Lower lobe of right lung (tissue), 2 donors: ENCODE results near the gene NFYC. TPM values are rescaled to one million over a fixed set of nuclear protein-coding genes. Genes with fewer than 3 reads are reported as not detected.

Source experiments
- ATAC-seq, 2 donors: fragments of 200-7000 bp; cut with Tn5 transposase; one replicate each; pipeline ENCODE4 v1.9.1; 2020 to 2022; ENCODE audit warnings: mild to moderate bottlenecking in 2 of 2, moderate library complexity in 2 of 2
- DNase-seq: peaks from one replicate; pipeline ENCODE4 v3.0.0-alpha.2; 2020
- H3K27ac ChIP-seq: fragments of 200-600 bp; one replicate; pipeline ENCODE4 v1.8.0; 2022
- H3K27me3 ChIP-seq: fragments of 200-600 bp; one replicate; pipeline ENCODE4 v1.8.0; 2022; ENCODE audit warnings: low read depth
- H3K36me3 ChIP-seq: fragments of 200-600 bp; one replicate; pipeline ENCODE4 v1.8.0; 2022; ENCODE audit warnings: mild to moderate bottlenecking
- H3K4me1 ChIP-seq: fragments of 200-600 bp; one replicate; pipeline ENCODE4 v1.8.0; 2022
- H3K4me3 ChIP-seq: fragments of 200-600 bp; one replicate; pipeline ENCODE4 v1.8.0; 2022; ENCODE audit warnings: mild to moderate bottlenecking
- H3K9me3 ChIP-seq: fragments of 200-600 bp; one replicate; pipeline ENCODE4 v1.8.0; 2022
- intact Hi-C: fragments of 100-400 bp; cut with DNase I; formaldehyde crosslinking; loops from one replicate; pipeline ENCODE4 v1.11.0; 2022
- total RNA-seq: library from RNA; stranded (reverse); fragmentation: NEBNext Ultra II Directional; extraction: Animal tissue kit (Norgen Biotek cat#: 25700); gene quantifications from one replicate; pipeline ENCODE4 v1.2.1, GENCODE V29; 2021
- TF ChIP-seq, protein P1 (sequence below): fragments of 200-600 bp; IDR thresholded peaks from one replicate; pipeline ENCODE4 v1.8.0; 2022; ENCODE audit warnings: antibody characterized with exemption, mild to moderate bottlenecking
- donor health status: DM: no; HTN: yes; CAD: no; lungs with severe emphysema.

Gene NFYC
- total RNA-seq, 1 donor from 2014 or later: 54.2 TPM

- no peak for DNase-seq
- ATAC-seq: no peak
- no peak overlapping the region for H3K27ac ChIP-seq
- H3K4me1 ChIP-seq: peaks cover 26% of the 10 kb centered on the region
- no peaks in the 10 kb centered on the region for H3K9me3 ChIP-seq
- TF ChIP-seq, protein P1, sequence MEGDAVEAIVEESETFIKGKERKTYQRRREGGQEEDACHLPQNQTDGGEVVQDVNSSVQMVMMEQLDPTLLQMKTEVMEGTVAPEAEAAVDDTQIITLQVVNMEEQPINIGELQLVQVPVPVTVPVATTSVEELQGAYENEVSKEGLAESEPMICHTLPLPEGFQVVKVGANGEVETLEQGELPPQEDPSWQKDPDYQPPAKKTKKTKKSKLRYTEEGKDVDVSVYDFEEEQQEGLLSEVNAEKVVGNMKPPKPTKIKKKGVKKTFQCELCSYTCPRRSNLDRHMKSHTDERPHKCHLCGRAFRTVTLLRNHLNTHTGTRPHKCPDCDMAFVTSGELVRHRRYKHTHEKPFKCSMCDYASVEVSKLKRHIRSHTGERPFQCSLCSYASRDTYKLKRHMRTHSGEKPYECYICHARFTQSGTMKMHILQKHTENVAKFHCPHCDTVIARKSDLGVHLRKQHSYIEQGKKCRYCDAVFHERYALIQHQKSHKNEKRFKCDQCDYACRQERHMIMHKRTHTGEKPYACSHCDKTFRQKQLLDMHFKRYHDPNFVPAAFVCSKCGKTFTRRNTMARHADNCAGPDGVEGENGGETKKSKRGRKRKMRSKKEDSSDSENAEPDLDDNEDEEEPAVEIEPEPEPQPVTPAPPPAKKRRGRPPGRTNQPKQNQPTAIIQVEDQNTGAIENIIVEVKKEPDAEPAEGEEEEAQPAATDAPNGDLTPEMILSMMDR: no peak
- H3K36me3 ChIP-seq: no peaks in the 10 kb centered on the region
- intact Hi-C loops: no loop called here
- no peaks in the 10 kb centered on the region for H3K27me3 ChIP-seq
- H3K4me3 ChIP-seq: no peak overlapping the region
These were observed 106.1 kb downstream of the NFYC start for GRCh38 chr1:40797668-40798010.

- TF ChIP-seq, protein P1: no peak
- Histone ChIP-seq H3K36me3 (no peaks in the 10 kb centered on the region), H3K9me3 (no peaks in the 10 kb centered on the region), H3K4me3 (no peak overlapping the region), H3K27ac (no peak overlapping the region), H3K4me1 (peaks cover 26% of the 10 kb centered on the region), H3K27me3 (no peaks in the 10 kb centered on the region)
- intact Hi-C loops: no loop called here
- no peak for DNase-seq
- no peak for ATAC-seq
These were observed 107.1 kb downstream of the NFYC start for GRCh38 chr1:40798366-40799281.

- no peak for DNase-seq
- Histone ChIP-seq H3K9me3 (no peaks in the 10 kb centered on the region), H3K36me3 (no peaks in the 10 kb centered on the region), H3K4me1 (peaks cover 26% of the 10 kb centered on the region), H3K27me3 (no peaks in the 10 kb centered on the region), H3K4me3 (no peak overlapping the region), H3K27ac (no peak overlapping the region)
- intact Hi-C loops: no loop called here
- TF ChIP-seq, protein P1: no peak
- no peak for ATAC-seq
These were observed 107.9 kb downstream of the NFYC start for GRCh38 chr1:40799351-40799867.

DNA sequence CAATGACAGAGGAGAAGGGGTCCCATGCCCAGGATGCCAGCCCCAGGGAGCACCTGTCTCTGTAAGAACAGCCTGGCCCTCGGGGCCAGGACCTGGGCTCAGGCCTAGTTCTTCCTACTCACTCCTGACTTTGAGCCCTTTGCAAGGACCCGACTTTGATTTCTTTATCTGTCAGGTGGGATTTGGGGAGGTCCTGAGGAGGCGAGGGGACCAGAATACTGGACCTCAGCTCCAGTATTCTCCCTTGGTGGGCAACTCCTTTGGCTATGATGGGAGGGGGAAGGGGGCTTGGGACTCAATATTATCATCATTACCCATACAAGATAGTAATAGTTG lies 110.2 kb downstream of the NFYC start:
- H3K4me1 ChIP-seq: peaks cover 26% of the 10 kb centered on the region
- no peaks in the 10 kb centered on the region for H3K36me3 ChIP-seq
- TF ChIP-seq, protein P1: no peak
- H3K4me3 ChIP-seq: peak overlapping the region; percentile 53
- H3K27me3 ChIP-seq: no peaks in the 10 kb centered on the region
- intact Hi-C loops: no loop called here
- DNase-seq (no peak), ATAC-seq (no peak)
- no peaks in the 10 kb centered on the region for H3K9me3 ChIP-seq
- H3K27ac ChIP-seq: peak overlapping the region; percentile 61

DNA sequence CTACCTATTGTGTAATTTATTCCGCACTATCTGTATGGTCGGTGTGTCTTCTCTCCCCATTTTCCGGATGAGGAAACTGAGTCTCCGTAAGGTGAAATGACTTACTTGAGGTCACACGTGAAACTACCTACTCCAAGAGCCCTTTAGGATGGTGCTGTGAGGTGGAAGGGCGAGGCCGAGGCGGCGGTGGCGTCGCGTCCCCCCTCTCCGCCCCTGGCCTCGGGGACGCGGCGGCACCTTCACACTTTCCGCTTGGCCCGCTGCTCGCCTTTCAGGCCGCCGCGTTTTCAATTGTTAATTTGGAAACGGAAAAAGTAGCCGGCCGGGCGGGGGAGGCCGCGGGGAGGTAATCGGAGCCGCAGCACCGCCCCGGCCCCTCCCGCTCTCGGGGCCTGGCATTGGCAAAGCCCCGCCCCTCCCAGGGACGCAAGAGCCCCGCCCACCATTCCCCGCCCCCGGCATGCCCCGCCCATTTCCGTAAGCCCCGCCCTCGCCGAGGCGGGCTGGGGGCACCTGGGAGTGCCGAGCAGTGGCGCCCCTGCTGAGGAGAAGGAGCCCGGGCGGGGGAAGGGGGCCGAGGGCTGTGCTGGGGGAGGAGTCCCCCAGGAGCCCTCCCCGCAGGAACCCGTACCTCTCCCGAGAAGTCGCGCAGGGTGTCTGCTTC lies 110.7 kb downstream of the NFYC start:
- DNase-seq (peak; percentile 89), ATAC-seq (peak; percentile 95 to 96)
- peak overlapping the region; percentile 74 for H3K27ac ChIP-seq
- TF ChIP-seq, protein P1: no peak
- peaks cover 26% of the 10 kb centered on the region for H3K4me1 ChIP-seq
- intact Hi-C loops: no loop called here
- H3K9me3 ChIP-seq: no peaks in the 10 kb centered on the region
- peak overlapping the region; percentile 53 for H3K4me3 ChIP-seq
- no peaks in the 10 kb centered on the region for H3K27me3 ChIP-seq
- H3K36me3 ChIP-seq: no peaks in the 10 kb centered on the region
